Choroid plexus epithelial cell (primary cell): ENCODE measurements around the gene CAP2.

Source experiments
- DNase-seq: peaks from one replicate; pipeline ENCODE4 v3.0.0-alpha.2; 2010; ENCODE audit warnings: low read depth
- H3K4me3 ChIP-seq: 2 replicates; pipeline ENCODE4 v1.5.1; 2011; ENCODE audit warnings: low read depth, mild to moderate bottlenecking, control low read depth, low read length, moderate library complexity
- CTCF ChIP-seq: conservative IDR thresholded peaks from 2 replicates; pipeline ENCODE4 v1.5.1; 2011; ENCODE audit warnings: low read depth, mild to moderate bottlenecking, control low read depth, inconsistent platforms, low read length, moderate library complexity

CAP2 gene

DNA sequence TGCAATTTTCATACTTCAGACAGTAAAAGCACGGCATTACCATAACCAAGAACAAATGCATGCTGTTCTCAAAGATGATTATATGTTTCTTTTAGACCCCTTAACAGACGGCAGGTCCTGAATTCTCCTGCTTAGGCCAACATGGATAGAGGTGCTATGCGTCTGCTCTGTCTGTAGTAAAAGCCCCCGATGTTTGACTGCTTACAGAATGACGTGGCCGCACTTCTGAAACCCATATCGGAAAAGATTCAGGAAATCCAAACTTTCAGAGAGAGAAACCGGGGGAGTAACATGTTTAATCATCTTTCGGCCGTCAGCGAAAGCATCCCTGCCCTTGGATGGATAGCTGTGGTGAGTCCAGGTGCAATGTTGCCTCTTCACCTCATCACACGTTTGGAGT lies 113.6 kb downstream of the CAP2 start:
- TF ChIP-seq CTCF: no peak
- H3K4me3 ChIP-seq: no peak overlapping the region
- no peak for DNase-seq

GRCh38 chr6:17511084-17511483 lies 117.7 kb downstream of the CAP2 start:
- DNase-seq: no peak
- no peak for TF ChIP-seq CTCF
- no peak overlapping the region for H3K4me3 ChIP-seq

DNA sequence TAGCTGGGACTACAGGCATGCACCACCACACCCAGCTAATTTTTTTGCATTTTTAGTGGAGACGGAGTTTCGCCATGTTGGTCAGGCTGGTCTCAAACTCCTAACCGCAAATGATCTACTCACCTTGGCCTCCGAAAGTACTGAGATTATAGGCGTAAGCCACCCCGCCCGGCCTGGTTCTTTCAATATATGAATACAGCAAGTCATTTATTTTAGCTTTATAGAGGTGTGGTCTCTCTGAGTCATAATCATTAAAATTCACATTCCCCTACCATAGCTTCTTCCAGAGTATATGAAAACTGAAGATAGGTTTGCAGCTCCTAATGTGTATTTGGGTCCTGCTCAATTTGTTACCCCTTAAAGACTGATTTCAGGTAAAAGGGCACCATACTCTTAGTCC lies 118.2 kb downstream of the CAP2 start:
- no peak for TF ChIP-seq CTCF
- DNase-seq: no peak
- H3K4me3 ChIP-seq: no peak overlapping the region

- no peak for TF ChIP-seq CTCF
- no peak overlapping the region for H3K4me3 ChIP-seq
- no peak for DNase-seq
Measured at GRCh38 chr6:17519120-17519519, 125.7 kb downstream of the CAP2 start.

GRCh38 chr6:17525637-17526036 lies 132.2 kb downstream of the CAP2 start:
- no peak for DNase-seq
- H3K4me3 ChIP-seq: no peak overlapping the region
- TF ChIP-seq CTCF: no peak

DNA sequence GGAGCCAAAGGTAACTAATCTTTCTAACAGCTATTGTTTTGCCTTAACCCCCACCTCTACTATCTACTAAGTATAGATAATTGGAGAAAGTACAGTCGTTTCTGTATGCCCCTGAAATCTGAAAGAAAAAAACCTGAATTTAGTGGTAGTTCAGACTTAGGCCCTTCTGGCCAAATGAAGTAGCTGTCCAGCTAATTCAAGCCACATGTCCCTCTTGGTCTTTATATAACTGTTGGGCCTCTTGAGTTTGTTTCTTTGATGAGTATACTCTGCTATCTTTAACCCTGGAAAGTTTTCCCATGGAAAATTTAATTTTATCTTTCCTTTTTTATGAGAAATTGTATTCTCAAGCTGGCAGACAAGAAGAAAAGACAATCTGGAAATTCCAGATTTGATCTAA lies 133.7 kb downstream of the CAP2 start:
- DNase-seq: no peak
- H3K4me3 ChIP-seq: no peak overlapping the region
- no peak for TF ChIP-seq CTCF

DNA sequence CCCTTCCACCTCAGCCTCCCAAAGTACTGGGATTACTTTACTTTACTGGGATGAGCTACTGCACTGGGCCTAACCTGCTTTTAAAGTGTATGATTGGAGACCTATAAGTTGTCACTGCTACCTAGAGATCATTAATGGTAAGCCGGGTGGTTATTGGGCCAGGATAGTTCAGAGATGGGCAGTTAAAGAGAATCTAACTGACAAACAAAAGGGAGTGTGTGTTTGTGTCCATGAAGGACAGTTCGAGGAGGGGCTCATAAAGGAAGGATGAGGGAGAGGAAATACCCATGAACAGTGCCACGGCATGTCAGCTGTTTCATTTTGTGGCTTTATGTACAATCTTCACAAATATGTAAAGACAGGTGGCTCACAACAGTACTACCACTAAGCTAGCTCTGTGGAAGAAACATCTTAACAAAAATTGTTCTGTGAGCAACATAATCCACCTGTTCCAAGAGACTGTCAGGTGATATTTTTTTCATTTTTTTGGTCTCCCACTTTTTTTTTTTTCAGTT lies 137.0 kb downstream of the CAP2 start:
- DNase-seq: no peak
- H3K4me3 ChIP-seq: no peak overlapping the region
- TF ChIP-seq CTCF: no peak
